22Rv1 (cell line): ENCODE results near the gene CLINT1.

Experiments used
- H3K27ac ChIP-seq: fragments of 450-650 bp; 2 replicates; pipeline ENCODE4 v1.5.1; 2017
- CTCF ChIP-seq: fragments of 450-650 bp; IDR thresholded peaks from 2 replicates; pipeline ENCODE4 v1.5.1; 2017; ENCODE audit warnings: mild to moderate bottlenecking
- ZFX ChIP-seq: fragments of 450-650 bp; IDR thresholded peaks from 2 replicates; pipeline ENCODE4 v1.6.1; 2017; ENCODE audit warnings: antibody characterized with exemption, borderline replicate concordance

CLINT1 gene

GRCh38 chr5:157858527-157859226, at the start of gene CLINT1:
CLINT1 (minus strand) TSS chr5:157859145; CDS start chr5:157858970, 175 bp downstream.
- no peak for TF ChIP-seq ZFX
- no peak for TF ChIP-seq CTCF
- H3K27ac ChIP-seq, result 0 out of 2 replicates have a peak within 1 kb of the TSS, but pooled peaks have one; percentile 33

DNA sequence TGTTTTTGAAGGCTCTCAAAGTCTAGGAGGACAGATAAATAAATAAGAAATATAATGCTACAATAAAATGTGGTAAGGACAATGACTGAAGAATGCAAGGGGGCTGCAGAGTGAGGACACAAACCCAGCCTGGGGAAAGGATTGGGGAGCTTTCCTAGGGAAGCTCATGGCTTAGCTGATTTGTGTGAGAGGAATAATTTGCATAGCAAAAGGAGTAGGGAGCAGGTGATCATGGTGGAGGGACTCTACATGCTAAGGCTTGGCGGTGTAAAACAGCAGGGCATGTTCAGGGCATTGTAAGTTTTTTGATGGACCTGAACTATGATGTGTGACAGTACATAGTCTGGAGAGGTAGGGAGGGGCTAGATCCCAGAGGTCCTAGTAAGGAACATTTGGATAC, 49.5 kb upstream of the CLINT1 start:
- no peak for TF ChIP-seq ZFX
- TF ChIP-seq CTCF, result no peak
- H3K27ac ChIP-seq, result no peak overlapping the region

GRCh38 chr5:157907479-157907878, 48.5 kb upstream of the CLINT1 start:
- TF ChIP-seq CTCF, result no peak
- TF ChIP-seq ZFX, result no peak
- H3K27ac ChIP-seq, result no peak overlapping the region

DNA sequence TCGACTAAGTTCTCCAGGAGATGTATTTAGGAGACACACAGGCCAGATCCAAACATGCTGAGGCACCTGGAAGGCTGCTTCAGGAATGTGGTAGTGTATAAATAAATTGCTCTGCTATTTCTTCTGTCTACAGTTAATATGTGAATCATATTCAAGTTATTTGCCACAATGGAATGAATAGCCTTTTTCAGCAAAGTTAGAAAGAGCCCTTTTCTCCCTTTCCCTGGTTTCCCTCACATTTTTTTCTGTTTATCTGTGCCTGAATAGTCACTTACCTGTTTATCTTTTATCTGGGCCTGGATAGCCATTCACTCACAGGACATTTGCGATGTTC, 44.1 kb upstream of the CLINT1 start:
- no peak overlapping the region for H3K27ac ChIP-seq
- no peak for TF ChIP-seq ZFX
- no peak for TF ChIP-seq CTCF

- H3K27ac ChIP-seq, result no peak overlapping the region
- no peak for TF ChIP-seq ZFX
- TF ChIP-seq CTCF, result no peak
These were observed 43.6 kb upstream of the CLINT1 start for GRCh38 chr5:157902449-157903116.

GRCh38 chr5:157900644-157901043, 41.7 kb upstream of the CLINT1 start:
- H3K27ac ChIP-seq, result no peak overlapping the region
- TF ChIP-seq CTCF (no peak), ZFX (no peak)

DNA sequence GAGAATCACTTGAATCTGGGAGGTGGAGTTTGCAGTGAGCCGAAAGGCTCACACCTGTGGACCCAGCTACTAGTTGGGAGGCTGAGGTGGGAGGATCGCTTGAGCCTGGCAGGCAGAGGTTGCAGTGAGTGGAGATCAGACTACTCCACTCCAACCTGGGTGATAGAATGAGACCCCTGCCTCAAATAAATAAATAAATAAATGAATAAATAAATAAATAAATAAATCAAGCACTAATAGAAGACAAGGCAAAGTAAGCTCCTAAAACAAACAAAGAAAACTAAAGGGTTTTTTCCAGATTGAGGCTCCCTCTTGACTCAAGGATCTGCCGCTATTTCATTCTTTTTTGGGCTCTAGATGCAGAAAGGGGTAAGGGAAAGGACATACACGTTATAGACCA, 34.7 kb upstream of the CLINT1 start:
- H3K27ac ChIP-seq, result no peak overlapping the region
- TF ChIP-seq CTCF (no peak), ZFX (no peak)
